PC-3 (cell line): Measurements from ENCODE around the gene KRTAP19-5. TPM values are rescaled to one million over a fixed set of nuclear protein-coding genes. Genes with fewer than 3 reads are reported as not detected.

Experiments used
- ATAC-seq: fragments of 200-7000 bp; cut with Tn5 transposase; 2 replicates; pipeline ENCODE4 v1.9.1; 2020; ENCODE audit warnings: mild to moderate bottlenecking, moderate library complexity
- BruUV-seq: library from RNA; stranded (reverse); fragments of 400-500 nt; replicated peaks from 2 replicates; lab custom pipeline; 2021; lab: Mats Ljungman, UMichigan
- CTCF ChIA-PET: fragments of 300-600 bp; sonication (Branson Sonifier 250); formaldehyde crosslinking; loops from one replicate; lab custom pipeline; 2022; ENCODE audit warnings: antibody characterized with exemption; lab: Charles Lee
- POLR2A ChIA-PET: fragments of 300-600 bp; sonication (Branson Sonifier 250); formaldehyde crosslinking; loops from one replicate; lab custom pipeline; 2022; ENCODE audit warnings: antibody characterized with exemption; ENCODE audit not compliant: unreplicated experiment; lab: Charles Lee
- DNase-seq: peaks from one replicate; pipeline ENCODE4 v3.0.0-alpha.2; 2015
- H2AFZ ChIP-seq: fragments of 300-600 bp; sonication (generic); 2 replicates; pipeline ENCODE4 v1.6.0; 2016; ENCODE audit warnings: antibody characterized with exemption, low read length
- H3F3A ChIP-seq: fragments of 300-600 bp; sonication (generic); one replicate; pipeline ENCODE4 v1.6.0; 2017; ENCODE audit warnings: antibody characterized with exemption, low read length, control low read depth, mild to moderate bottlenecking; ENCODE audit not compliant: unreplicated experiment
- H3K27ac ChIP-seq: fragments of 300-600 bp; sonication (generic); 2 replicates; pipeline ENCODE4 v1.5.1; 2016; ENCODE audit warnings: mild to moderate bottlenecking, low read length
- H3K27me3 ChIP-seq: fragments of 300-600 bp; sonication (generic); 2 replicates; pipeline ENCODE4 v1.6.1; 2016; ENCODE audit warnings: low read length, mixed read lengths
- H3K36me3 ChIP-seq: fragments of 300-600 bp; sonication (generic); 2 replicates; pipeline ENCODE4 v1.6.1; 2016; ENCODE audit warnings: low read depth, mixed run types, low read length, mixed read lengths
- H3K4me1 ChIP-seq: fragments of 300-600 bp; sonication (generic); 2 replicates; pipeline ENCODE4 v1.5.1; 2016; ENCODE audit warnings: low read length; ENCODE audit not compliant: insufficient read depth
- H3K4me2 ChIP-seq: fragments of 300-600 bp; sonication (generic); 2 replicates; pipeline ENCODE4 v1.6.0; 2016; ENCODE audit warnings: low read length
- H3K4me3 ChIP-seq: fragments of 300-600 bp; sonication (generic); 2 replicates; pipeline ENCODE4 v1.5.1; 2016; ENCODE audit warnings: mild to moderate bottlenecking, low read length, mixed read lengths
- H3K79me2 ChIP-seq: fragments of 300-600 bp; sonication (generic); 2 replicates; pipeline ENCODE4 v1.6.1; 2017; ENCODE audit warnings: low read length, mixed read lengths
- H3K9ac ChIP-seq: fragments of 300-600 bp; sonication (generic); 2 replicates; pipeline ENCODE4 v1.6.0; 2016; ENCODE audit warnings: mild to moderate bottlenecking, low read length
- H3K9me2 ChIP-seq: fragments of 300-600 bp; sonication (generic); replicated peaks from 2 replicates; pipeline ENCODE4 v1.6.1; 2016; ENCODE audit warnings: mixed run types, low read length, mixed read lengths
- H3K9me3 ChIP-seq: fragments of 300-600 bp; sonication (generic); 2 replicates; pipeline ENCODE4 v1.6.1; 2016; ENCODE audit warnings: low read length, mixed read lengths
- H4K20me1 ChIP-seq: fragments of 300-600 bp; sonication (generic); 2 replicates; pipeline ENCODE4 v1.6.1; 2016; ENCODE audit warnings: low read length, mixed read lengths
- CTCF ChIP-seq: fragments of 300-600 bp; sonication (generic); conservative IDR thresholded peaks from 2 replicates; pipeline ENCODE4 v1.5.1; 2017; ENCODE audit warnings: antibody characterized with exemption, low read depth, mild to moderate bottlenecking, low read length
- EZH2 ChIP-seq: fragments of 300-600 bp; sonication (generic); IDR thresholded peaks from one replicate; pipeline ENCODE4 v1.6.1; 2017; ENCODE audit warnings: antibody characterized with exemption, mild to moderate bottlenecking, low read length; ENCODE audit not compliant: unreplicated experiment
- EZH2phosphoT487 ChIP-seq: fragments of 300-600 bp; sonication (generic); IDR thresholded peaks from 2 replicates; pipeline ENCODE4 v1.6.1; 2018; ENCODE audit warnings: mild to moderate bottlenecking, antibody characterized with exemption, low read length, borderline replicate concordance
- intact Hi-C: fragments of 100-400 bp; cut with micrococcal nuclease; formaldehyde crosslinking; loops from 2 replicates; pipeline ENCODE4 v1.9.0; 2023
- total RNA-seq: library from RNA; depleted of rRNA; stranded (reverse); fragments of >200 nt; gene quantifications from 2 replicates; pipeline ENCODE4 v1.2.3, GENCODE V29; 2014

The KRTAP19-5 gene
- total RNA-seq, 1 experiment from 2014 or later, result not detected

- CTCF ChIA-PET, result no interaction called here
- DNase-seq, result no peak
Measured at GRCh38 chr21:30482130-30482529, 19.8 kb downstream of the KRTAP19-5 start.

GRCh38 chr21:30480145-30480544, 21.8 kb downstream of the KRTAP19-5 start, which contains the start of gene KRTAP19-1:
Gene KRTAP19-1 (minus strand): TSS chr21:30480367. CDS start chr21:30480317, 50 bp downstream.
- Histone ChIP-seq H3K4me2 (no peak within 1 kb of the TSS), H3K4me1 (no peaks in the 10 kb centered on the region), H3K4me3 (no peak within 1 kb of the TSS), H3F3A (no peaks in the 10 kb centered on the region), H3K27me3 (peaks cover 10% of the 10 kb centered on the region; the same call in 1 of the 2 replicates), H3K36me3 (no peaks in the 10 kb centered on the region), H3K9me3 (no peaks in the 10 kb centered on the region), H3K9ac (no peak within 1 kb of the TSS), H2AFZ (no peak within 1 kb of the TSS), H3K9me2 (no peaks in the 10 kb centered on the region), H3K27ac (no peak within 1 kb of the TSS), H3K79me2 (no peaks in the 10 kb centered on the region), H4K20me1 (no peaks in the 10 kb centered on the region)
- BruUV-seq, result no TSS peak
- intact Hi-C loops, result no loop called here
- ATAC-seq (no peak; the same call in 1 of the 2 replicates), DNase-seq (no peak)
- TF ChIP-seq EZH2phosphoT487 (no peak), CTCF (no peak), EZH2 (no peak)
- CTCF ChIA-PET, result no interaction called here
- POLR2A ChIA-PET, result no interaction called here

More at GRCh38 chr21:30482130-30482529, 19.8 kb downstream of the KRTAP19-5 start:
- Histone ChIP-seq H3K27ac (no peak overlapping the region), H3K4me2 (no peak overlapping the region), H3K4me3 (no peak overlapping the region), H3K4me1 (no peaks in the 10 kb centered on the region), H2AFZ (no peak overlapping the region), H3K36me3 (no peaks in the 10 kb centered on the region), H3K9me2 (no peaks in the 10 kb centered on the region), H3F3A (no peaks in the 10 kb centered on the region), H4K20me1 (no peaks in the 10 kb centered on the region), H3K9ac (no peak overlapping the region), H3K79me2 (no peaks in the 10 kb centered on the region), H3K27me3 (peaks cover 10% of the 10 kb centered on the region; the same call in 1 of the 2 replicates), H3K9me3 (no peaks in the 10 kb centered on the region)
- intact Hi-C loops, result no loop called here
- no TSS peak for BruUV-seq
- no peak for ATAC-seq
- TF ChIP-seq CTCF (no peak), EZH2 (no peak), EZH2phosphoT487 (no peak)
- POLR2A ChIA-PET, result no interaction called here

GRCh38 chr21:30479259-30479658, 22.7 kb downstream of the KRTAP19-5 start:
- H2AFZ ChIP-seq, result no peak overlapping the region
- H3K9me2 ChIP-seq, result no peaks in the 10 kb centered on the region
- H3K9ac ChIP-seq, result no peak overlapping the region
- H3K4me1 ChIP-seq, result no peaks in the 10 kb centered on the region
- H4K20me1 ChIP-seq, result no peaks in the 10 kb centered on the region
- H3K9me3 ChIP-seq, result no peaks in the 10 kb centered on the region
- H3K79me2 ChIP-seq, result no peaks in the 10 kb centered on the region
- peaks cover 10% of the 10 kb centered on the region; the same call in 1 of the 2 replicates for H3K27me3 ChIP-seq
- ChIA-PET CTCF (no interaction called here), POLR2A (no interaction called here)
- no peaks in the 10 kb centered on the region for H3K36me3 ChIP-seq
- no TSS peak for BruUV-seq
- no peaks in the 10 kb centered on the region for H3F3A ChIP-seq
- no peak overlapping the region for H3K4me3 ChIP-seq
- no peak overlapping the region for H3K27ac ChIP-seq
- TF ChIP-seq CTCF (no peak), EZH2phosphoT487 (no peak), EZH2 (no peak)
- DNase-seq (no peak), ATAC-seq (no peak)
- intact Hi-C loops, result no loop called here
- no peak overlapping the region for H3K4me2 ChIP-seq
